AG20443 (cell line): ENCODE data around the gene STARD7.
"Not testable (repeated sequence)": the region's sequence is repeated elsewhere in the genome, so short reads cannot be mapped to it uniquely, and the experiment has no call there.

Experiments
- DNase-seq: peaks from one replicate; pipeline ENCODE4 v3.0.0; 2012; ENCODE audit warnings: low spot score, mixed read lengths

STARD7 gene

GRCh38 chr2:96233880-96234316 is 25.3 kb upstream of the STARD7 start:
- DNase-seq, result peak; percentile 2

- no peak for DNase-seq
Observed at GRCh38 chr2:96233436-96233835, 24.8 kb upstream of the STARD7 start.

- DNase-seq, result peak; percentile 2
Observed at GRCh38 chr2:96231316-96231715, 22.7 kb upstream of the STARD7 start.

- DNase-seq, result no peak
Observed at GRCh38 chr2:96225016-96225533, 16.4 kb upstream of the STARD7 start.

- not testable (repeated sequence) for DNase-seq
Observed at GRCh38 chr2:96221106-96221505, 12.5 kb upstream of the STARD7 start.

- not testable (repeated sequence) for DNase-seq
Observed at GRCh38 chr2:96219959-96220358, 11.3 kb upstream of the STARD7 start.

GRCh38 chr2:96218508-96219131 is 10.0 kb upstream of the STARD7 start:
- DNase-seq, result no peak

- DNase-seq, result no peak
Observed at GRCh38 chr2:96214554-96214953, 5.9 kb upstream of the STARD7 start.

GRCh38 chr2:96213379-96213778 is 4.8 kb upstream of the STARD7 start:
- no peak for DNase-seq

GRCh38 chr2:96212339-96212738 is 3.7 kb upstream of the STARD7 start:
- DNase-seq, result no peak

GRCh38 chr2:96209729-96210085 is 1.1 kb upstream of the STARD7 start:
- no peak for DNase-seq

GRCh38 chr2:96209011-96209728 is 543 bp upstream of the STARD7 start:
- no peak for DNase-seq

GRCh38 chr2:96207774-96208142 is 869 bp downstream of the STARD7 start:
- no peak for DNase-seq

- DNase-seq, result no peak
Observed at GRCh38 chr2:96207073-96207773, 1.4 kb downstream of the STARD7 start.

GRCh38 chr2:96205888-96206287 is 2.7 kb downstream of the STARD7 start:
- DNase-seq, result peak; percentile 60

- DNase-seq, result peak; percentile 16
Observed at GRCh38 chr2:96204836-96205624, 3.6 kb downstream of the STARD7 start.

- no peak for DNase-seq
Observed at GRCh38 chr2:96203130-96204028, 5.2 kb downstream of the STARD7 start.

GRCh38 chr2:96202152-96202854 is 6.3 kb downstream of the STARD7 start:
- peak; percentile 32 for DNase-seq

- DNase-seq, result no peak
Observed at GRCh38 chr2:96201338-96201737, 7.3 kb downstream of the STARD7 start.

- no peak for DNase-seq
Observed at GRCh38 chr2:96198921-96199320, 9.7 kb downstream of the STARD7 start.
